ENCODE data around the gene ZFYVE21. TPM values are rescaled to one million over a fixed set of nuclear protein-coding genes. Genes with fewer than 3 reads are reported as not detected.

The ZFYVE21 gene
- total RNA-seq, 1 experiment from 2014 or later: 28.4 TPM

DNA sequence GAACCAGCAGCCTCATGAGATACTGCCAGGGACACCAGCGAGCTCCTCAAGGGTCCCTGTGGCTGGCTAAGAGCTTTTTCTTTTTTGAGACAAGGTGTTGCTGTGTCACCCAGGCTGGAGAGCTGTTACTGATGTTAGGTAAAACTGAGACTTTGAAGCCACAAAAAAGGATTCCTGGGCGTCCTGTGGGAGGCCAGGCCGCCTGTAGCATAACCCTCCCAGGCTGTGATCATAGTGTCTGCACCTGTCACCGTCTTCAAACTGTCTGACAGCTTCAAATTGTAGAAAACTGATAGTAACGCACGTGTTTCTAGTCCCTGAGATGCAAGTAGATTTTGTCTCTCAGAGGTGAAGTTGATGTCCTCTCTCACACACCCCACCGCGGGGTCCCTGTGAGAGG is 4.1 kb downstream of the ZFYVE21 start:
- Histone ChIP-seq H4K20me1 (ENCODE audit: insufficient read depth, low read depth, low read length) (peaks cover 13% of the 10 kb centered on the region; the same call in 1 of the 2 replicates), H2AFZ (ENCODE audit: low read length) (no peak overlapping the region), H3K9ac (ENCODE audit: low read length) (no peak overlapping the region), H3K36me3 (ENCODE audit: insufficient read depth, low read length) (no peaks in the 10 kb centered on the region), H3K27me3 (ENCODE audit: low read length) (no peaks in the 10 kb centered on the region), H3K4me3 (ENCODE audit: low read length) (no peak overlapping the region), H3K9me2 (replicated peaks; ENCODE audit: insufficient read depth, low read length) (no peaks in the 10 kb centered on the region), H3K79me2 (ENCODE audit: low read length) (peaks cover 86% of the 10 kb centered on the region), H3K27ac (ENCODE audit: low read length) (no peak overlapping the region), H3K9me3 (ENCODE audit: low read length) (no peaks in the 10 kb centered on the region), H3K4me1 (ENCODE audit: low read length) (peaks cover 12% of the 10 kb centered on the region), H3K4me2 (ENCODE audit: low read depth, low read length, poor library complexity, severe bottlenecking) (no peak overlapping the region)
- peak; percentile 42 for DNase-seq

DNA sequence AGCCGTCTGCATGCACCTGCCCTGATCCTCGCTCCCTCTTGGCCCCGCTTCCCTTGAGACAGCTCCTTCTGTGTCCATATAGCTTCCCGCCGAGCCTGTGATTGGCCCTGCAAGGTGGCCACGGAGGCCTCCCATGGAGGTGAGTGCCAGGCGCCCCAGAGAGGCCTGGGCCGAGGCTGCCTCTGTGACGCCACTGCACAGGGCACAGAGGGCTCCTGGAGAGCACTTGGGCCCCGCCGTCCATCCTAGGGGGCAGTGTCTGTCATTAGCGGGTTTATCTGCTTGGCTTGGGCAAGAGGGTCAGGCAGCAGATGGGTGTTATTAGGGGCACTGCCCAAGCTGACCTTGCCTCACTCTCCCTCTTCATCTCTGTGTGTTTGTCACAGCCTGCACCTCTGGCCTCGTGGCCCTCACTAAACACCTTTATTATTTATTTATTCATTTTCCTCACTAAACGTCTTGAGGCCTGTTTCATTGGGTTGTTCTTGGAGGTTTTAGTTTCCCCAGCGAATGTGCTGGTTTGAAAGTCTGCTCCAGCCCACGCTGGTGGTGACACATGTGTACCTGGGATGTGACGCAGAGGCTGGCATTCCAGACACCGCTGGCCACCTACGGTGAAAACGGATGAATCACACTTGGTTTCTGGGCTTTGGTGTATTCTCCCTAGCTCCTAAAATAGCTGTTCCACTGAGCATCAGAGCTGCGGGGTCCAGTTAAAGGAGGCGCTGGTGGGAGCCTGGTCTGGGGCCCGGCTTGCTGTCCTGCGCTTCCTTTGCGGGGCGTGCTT is 5.9 kb downstream of the ZFYVE21 start:
- H3K79me2 ChIP-seq (ENCODE audit: low read length): peaks cover 92% of the 10 kb centered on the region
- no peaks in the 10 kb centered on the region for H3K9me2 ChIP-seq (replicated peaks; ENCODE audit: insufficient read depth, low read length)
- H3K4me1 ChIP-seq (ENCODE audit: low read length): peaks cover 11% of the 10 kb centered on the region
- peaks cover 4% of the 10 kb centered on the region; the same call in 1 of the 2 replicates for H3K36me3 ChIP-seq (ENCODE audit: insufficient read depth, low read length)
- no peaks in the 10 kb centered on the region for H3K27me3 ChIP-seq (ENCODE audit: low read length)
- no peaks in the 10 kb centered on the region for H3K9me3 ChIP-seq (ENCODE audit: low read length)
- H4K20me1 ChIP-seq (ENCODE audit: insufficient read depth, low read depth, low read length): peaks cover 19% of the 10 kb centered on the region; the same call in 1 of the 2 replicates
- H3K27ac ChIP-seq (ENCODE audit: low read length): no peak overlapping the region
- H3K4me3 ChIP-seq (ENCODE audit: low read length): no peak overlapping the region
- H2AFZ ChIP-seq (ENCODE audit: low read length): no peak overlapping the region
- no peak overlapping the region for H3K4me2 ChIP-seq (ENCODE audit: low read depth, low read length, poor library complexity, severe bottlenecking)
- DNase-seq: no peak
- H3K9ac ChIP-seq (ENCODE audit: low read length): no peak overlapping the region

DNA sequence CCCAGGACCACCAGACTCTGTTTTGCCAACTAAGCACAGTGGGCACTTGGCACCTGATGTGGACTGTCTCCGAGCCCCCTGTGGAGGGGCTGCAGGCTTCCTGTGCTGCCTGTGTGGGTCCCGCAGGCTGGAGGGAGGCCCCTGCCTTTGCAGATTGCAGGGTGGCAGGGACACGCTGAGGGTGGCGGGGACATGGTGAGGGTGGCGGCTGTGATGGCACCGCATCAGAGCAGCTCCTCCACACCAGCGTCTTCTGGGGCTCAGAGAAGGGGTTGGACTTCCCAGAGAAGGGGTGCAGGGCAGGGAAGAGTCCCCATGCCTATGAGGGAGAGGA is 8.1 kb downstream of the ZFYVE21 start:
- no peaks in the 10 kb centered on the region for H3K27me3 ChIP-seq (ENCODE audit: low read length)
- no peaks in the 10 kb centered on the region for H3K4me1 ChIP-seq (ENCODE audit: low read length)
- peaks cover 4% of the 10 kb centered on the region; the same call in 1 of the 2 replicates for H3K36me3 ChIP-seq (ENCODE audit: insufficient read depth, low read length)
- peaks cover 70% of the 10 kb centered on the region for H3K79me2 ChIP-seq (ENCODE audit: low read length)
- H2AFZ ChIP-seq (ENCODE audit: low read length): no peak overlapping the region
- H3K4me2 ChIP-seq (ENCODE audit: low read depth, low read length, poor library complexity, severe bottlenecking): no peak overlapping the region
- no peak for DNase-seq
- H3K9me3 ChIP-seq (ENCODE audit: low read length): no peaks in the 10 kb centered on the region
- H3K9me2 ChIP-seq (replicated peaks; ENCODE audit: insufficient read depth, low read length): no peaks in the 10 kb centered on the region
- peaks cover 12% of the 10 kb centered on the region; the same call in 1 of the 2 replicates for H4K20me1 ChIP-seq (ENCODE audit: insufficient read depth, low read depth, low read length)
- no peak overlapping the region for H3K9ac ChIP-seq (ENCODE audit: low read length)
- H3K4me3 ChIP-seq (ENCODE audit: low read length): no peak overlapping the region
- H3K27ac ChIP-seq (ENCODE audit: low read length): no peak overlapping the region

DNA sequence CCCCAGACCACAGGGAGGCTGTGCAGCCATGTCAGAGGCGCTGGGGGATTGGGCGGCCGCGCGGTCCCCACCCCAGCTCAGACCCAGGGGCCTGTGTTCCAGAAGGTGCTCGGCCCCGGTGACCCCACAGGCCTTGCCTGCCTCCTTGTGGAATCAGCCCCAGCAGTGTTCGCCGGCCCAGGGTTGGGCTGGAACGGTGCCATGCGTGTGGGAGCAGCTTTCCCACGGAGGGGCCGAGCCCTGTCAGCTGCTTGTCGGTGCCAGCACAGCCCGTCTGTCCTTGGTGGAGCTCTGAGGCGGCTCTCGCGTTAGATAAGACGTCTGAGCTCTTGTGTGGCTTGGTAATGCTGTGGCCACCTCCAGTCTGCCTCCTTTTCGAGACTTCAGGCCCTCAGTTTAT is 8.5 kb downstream of the ZFYVE21 start:
- H3K9me3 ChIP-seq (ENCODE audit: low read length): no peaks in the 10 kb centered on the region
- H3K27ac ChIP-seq (ENCODE audit: low read length): no peak overlapping the region
- no peak overlapping the region for H3K4me3 ChIP-seq (ENCODE audit: low read length)
- H3K4me1 ChIP-seq (ENCODE audit: low read length): no peaks in the 10 kb centered on the region
- DNase-seq: no peak
- H3K9me2 ChIP-seq (replicated peaks; ENCODE audit: insufficient read depth, low read length): no peaks in the 10 kb centered on the region
- peaks cover 67% of the 10 kb centered on the region for H3K79me2 ChIP-seq (ENCODE audit: low read length)
- H3K9ac ChIP-seq (ENCODE audit: low read length): no peak overlapping the region
- H2AFZ ChIP-seq (ENCODE audit: low read length): no peak overlapping the region
- H3K36me3 ChIP-seq (ENCODE audit: insufficient read depth, low read length): peaks cover 7% of the 10 kb centered on the region
- no peaks in the 10 kb centered on the region for H3K27me3 ChIP-seq (ENCODE audit: low read length)
- H3K4me2 ChIP-seq (ENCODE audit: low read depth, low read length, poor library complexity, severe bottlenecking): no peak overlapping the region
- H4K20me1 ChIP-seq (ENCODE audit: insufficient read depth, low read depth, low read length): peaks cover 12% of the 10 kb centered on the region; the same call in 1 of the 2 replicates

DNA sequence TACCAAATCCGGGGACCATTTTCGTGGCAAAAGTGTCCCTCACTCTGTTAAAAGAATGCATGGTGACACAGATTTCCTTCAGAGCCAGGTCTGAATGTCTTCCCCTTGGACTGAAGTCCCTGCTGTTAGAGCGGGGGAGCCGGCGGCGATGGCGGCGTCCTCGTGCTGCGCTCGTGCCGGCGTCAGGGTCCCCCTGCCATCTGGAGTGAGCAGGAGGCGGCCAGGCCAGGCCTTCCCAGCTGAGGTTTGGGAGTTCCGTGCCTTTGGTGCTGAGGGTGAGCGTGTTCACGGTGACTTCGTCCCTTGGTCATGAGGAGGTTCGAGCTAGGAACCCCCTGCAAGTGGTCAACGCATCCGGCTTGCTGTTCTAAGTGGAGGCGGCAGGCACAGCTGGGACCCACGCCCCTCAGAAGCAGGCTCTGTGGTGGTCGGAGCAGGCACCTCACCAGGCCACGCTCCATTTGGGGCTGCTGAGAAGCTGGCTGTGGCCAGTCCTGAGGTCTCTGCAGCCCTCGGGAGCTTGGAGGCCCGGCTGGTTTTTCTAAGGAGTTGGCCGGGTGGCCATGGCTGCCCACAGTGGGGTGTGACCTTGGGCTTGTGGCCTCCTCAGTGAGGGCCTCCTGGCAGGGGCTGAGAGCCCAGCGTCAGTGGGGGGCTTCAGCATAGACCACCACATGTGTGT is 9.5 kb downstream of the ZFYVE21 start:
- Histone ChIP-seq H3K9ac (ENCODE audit: low read length) (no peak overlapping the region), H3K27ac (ENCODE audit: low read length) (no peak overlapping the region)

DNA sequence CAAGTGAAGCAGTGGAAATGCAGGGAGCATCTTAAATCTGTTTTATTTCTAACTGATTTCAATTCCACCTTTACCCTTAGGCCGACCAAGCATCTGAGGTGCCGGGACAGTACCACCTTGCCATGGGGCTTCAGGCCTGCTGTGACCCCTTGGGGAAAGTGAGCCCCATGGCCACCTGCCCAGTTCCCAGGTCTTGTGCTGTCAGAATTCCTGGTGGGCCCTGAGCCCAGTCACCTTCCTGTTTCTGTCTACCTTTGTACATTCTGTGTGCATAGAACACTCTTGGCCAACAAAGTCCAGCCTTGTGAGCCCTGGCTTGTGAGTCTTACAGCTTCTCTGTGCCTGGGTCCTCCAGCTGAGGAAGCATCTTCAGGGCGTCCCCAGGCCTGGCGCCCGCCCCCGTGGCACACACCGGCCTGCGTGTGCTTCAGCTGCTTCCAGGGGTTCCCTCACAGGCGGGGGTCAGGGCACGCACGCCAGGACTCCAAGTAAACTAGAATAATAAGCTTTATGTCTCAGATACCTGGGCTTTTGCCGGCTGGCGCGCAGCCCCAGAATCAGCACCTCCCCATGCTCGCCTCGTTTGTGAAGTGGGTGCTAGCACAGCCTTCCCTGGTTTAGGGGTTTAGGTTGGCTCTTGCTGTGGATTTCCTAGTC is 10.3 kb downstream of the ZFYVE21 start:
- Histone ChIP-seq H3K9me3 (ENCODE audit: low read length) (no peaks in the 10 kb centered on the region), H2AFZ (ENCODE audit: low read length) (no peak overlapping the region), H4K20me1 (ENCODE audit: insufficient read depth, low read depth, low read length) (peaks cover 12% of the 10 kb centered on the region; the same call in 1 of the 2 replicates), H3K9ac (ENCODE audit: low read length) (no peak overlapping the region), H3K4me1 (ENCODE audit: low read length) (no peaks in the 10 kb centered on the region), H3K4me2 (ENCODE audit: low read depth, low read length, poor library complexity, severe bottlenecking) (no peak overlapping the region), H3K79me2 (ENCODE audit: low read length) (peaks cover 50% of the 10 kb centered on the region), H3K27me3 (ENCODE audit: low read length) (no peaks in the 10 kb centered on the region), H3K9me2 (replicated peaks; ENCODE audit: insufficient read depth, low read length) (no peaks in the 10 kb centered on the region), H3K36me3 (ENCODE audit: insufficient read depth, low read length) (peaks cover 10% of the 10 kb centered on the region), H3K4me3 (ENCODE audit: low read length) (no peak overlapping the region), H3K27ac (ENCODE audit: low read length) (no peak overlapping the region)
- DNase-seq: no peak

More for the DNA sequence above, 9.5 kb downstream of the ZFYVE21 start:
- Histone ChIP-seq H3K79me2 (ENCODE audit: low read length) (peaks cover 57% of the 10 kb centered on the region), H3K4me3 (ENCODE audit: low read length) (no peak overlapping the region), H3K9me3 (ENCODE audit: low read length) (no peaks in the 10 kb centered on the region), H3K27me3 (ENCODE audit: low read length) (no peaks in the 10 kb centered on the region), H2AFZ (ENCODE audit: low read length) (no peak overlapping the region), H3K4me2 (ENCODE audit: low read depth, low read length, poor library complexity, severe bottlenecking) (no peak overlapping the region), H3K36me3 (ENCODE audit: insufficient read depth, low read length) (peaks cover 10% of the 10 kb centered on the region), H3K9me2 (replicated peaks; ENCODE audit: insufficient read depth, low read length) (no peaks in the 10 kb centered on the region), H3K4me1 (ENCODE audit: low read length) (no peaks in the 10 kb centered on the region), H4K20me1 (ENCODE audit: insufficient read depth, low read depth, low read length) (peaks cover 12% of the 10 kb centered on the region; the same call in 1 of the 2 replicates)
- no peak for DNase-seq

DNA sequence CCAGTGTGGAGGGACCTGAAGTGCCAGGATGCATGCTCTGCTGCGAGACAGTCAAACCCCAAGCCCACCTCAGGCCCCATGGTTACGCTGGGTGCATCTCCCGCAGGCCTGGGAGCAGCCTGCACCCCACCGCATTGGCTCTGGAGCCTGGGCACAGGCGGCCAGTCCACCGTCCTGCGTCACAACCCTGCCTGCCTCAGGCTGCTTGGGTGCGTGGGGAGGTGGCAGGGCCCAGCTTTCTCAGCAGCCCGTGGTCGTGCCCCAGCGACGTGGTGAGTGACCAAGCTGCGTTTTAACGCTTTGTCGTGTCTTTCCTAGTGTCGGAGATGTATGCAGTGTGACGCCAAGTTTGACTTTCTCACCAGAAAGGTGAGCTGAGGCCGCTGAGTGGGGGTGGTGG is 10.9 kb downstream of the ZFYVE21 start:
- H3K4me1 ChIP-seq (ENCODE audit: low read length): no peaks in the 10 kb centered on the region
- peaks cover 12% of the 10 kb centered on the region; the same call in 1 of the 2 replicates for H4K20me1 ChIP-seq (ENCODE audit: insufficient read depth, low read depth, low read length)
- peaks cover 10% of the 10 kb centered on the region for H3K36me3 ChIP-seq (ENCODE audit: insufficient read depth, low read length)
- no peak overlapping the region for H3K4me2 ChIP-seq (ENCODE audit: low read depth, low read length, poor library complexity, severe bottlenecking)
- H2AFZ ChIP-seq (ENCODE audit: low read length): no peak overlapping the region
- H3K9me2 ChIP-seq (replicated peaks; ENCODE audit: insufficient read depth, low read length): no peaks in the 10 kb centered on the region
- no peak overlapping the region for H3K9ac ChIP-seq (ENCODE audit: low read length)
- no peaks in the 10 kb centered on the region for H3K27me3 ChIP-seq (ENCODE audit: low read length)
- no peaks in the 10 kb centered on the region for H3K9me3 ChIP-seq (ENCODE audit: low read length)
- no peak overlapping the region for H3K4me3 ChIP-seq (ENCODE audit: low read length)
- no peak for DNase-seq
- H3K79me2 ChIP-seq (ENCODE audit: low read length): peaks cover 44% of the 10 kb centered on the region
- H3K27ac ChIP-seq (ENCODE audit: low read length): no peak overlapping the region
